RWPE1 (cell line): ENCODE data around the gene AMBRA1.

Source experiments
- CTCF ChIA-PET: fragments of 350-600 bp; sonication (Branson Sonifier 250); formaldehyde crosslinking; extraction: SDS; loops from one replicate; lab custom pipeline; 2021; lab: Yijun Ruan, JAX
- POLR2A ChIA-PET: fragments of 400-600 bp; formaldehyde crosslinking; extraction: SDS; loops from one replicate; lab custom pipeline; 2020; ENCODE audit warnings: antibody characterized with exemption; ENCODE audit not compliant: low non-redundant PET; lab: Yijun Ruan, JAX
- DNase-seq: peaks from one replicate; pipeline ENCODE4 v3.0.0; 2012; ENCODE audit warnings: low spot score
- H3K27ac ChIP-seq: fragments of 450-650 bp; 2 replicates; pipeline ENCODE4 v1.5.1; 2017
- TF ChIP-seq, protein P1 (sequence below): fragments of 450-650 bp; conservative IDR thresholded peaks from 2 replicates; pipeline ENCODE4 v1.5.1; 2017; ENCODE audit warnings: low read depth, mild to moderate bottlenecking

The AMBRA1 gene

DNA sequence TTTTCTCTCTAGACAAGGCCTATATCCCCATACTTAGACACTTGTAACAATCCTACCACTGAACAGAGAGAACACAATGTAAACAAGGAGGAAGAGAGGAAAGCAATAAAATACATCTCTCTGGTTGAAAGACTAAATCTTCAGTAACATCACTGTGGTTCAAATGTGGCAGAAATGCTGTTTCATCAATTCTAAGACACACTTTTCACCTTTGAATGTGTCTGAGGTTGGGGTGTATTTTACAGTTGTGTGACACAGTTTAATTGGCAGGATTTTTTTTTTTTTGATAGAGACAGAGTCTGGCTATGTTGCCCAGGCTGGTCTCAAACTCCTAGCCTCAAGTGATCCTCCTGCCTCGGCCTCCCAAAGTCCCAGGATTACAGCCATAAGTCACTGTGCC is 79.5 kb downstream of the AMBRA1 start:
- ChIA-PET POLR2A (no interaction called here), CTCF (interaction anchor here (0.6 kb wide), 1 partner anchor 15 kb away, joined by 3 read pairs; no protein-coding TSS in a partner anchor)
- TF ChIP-seq, protein P1, sequence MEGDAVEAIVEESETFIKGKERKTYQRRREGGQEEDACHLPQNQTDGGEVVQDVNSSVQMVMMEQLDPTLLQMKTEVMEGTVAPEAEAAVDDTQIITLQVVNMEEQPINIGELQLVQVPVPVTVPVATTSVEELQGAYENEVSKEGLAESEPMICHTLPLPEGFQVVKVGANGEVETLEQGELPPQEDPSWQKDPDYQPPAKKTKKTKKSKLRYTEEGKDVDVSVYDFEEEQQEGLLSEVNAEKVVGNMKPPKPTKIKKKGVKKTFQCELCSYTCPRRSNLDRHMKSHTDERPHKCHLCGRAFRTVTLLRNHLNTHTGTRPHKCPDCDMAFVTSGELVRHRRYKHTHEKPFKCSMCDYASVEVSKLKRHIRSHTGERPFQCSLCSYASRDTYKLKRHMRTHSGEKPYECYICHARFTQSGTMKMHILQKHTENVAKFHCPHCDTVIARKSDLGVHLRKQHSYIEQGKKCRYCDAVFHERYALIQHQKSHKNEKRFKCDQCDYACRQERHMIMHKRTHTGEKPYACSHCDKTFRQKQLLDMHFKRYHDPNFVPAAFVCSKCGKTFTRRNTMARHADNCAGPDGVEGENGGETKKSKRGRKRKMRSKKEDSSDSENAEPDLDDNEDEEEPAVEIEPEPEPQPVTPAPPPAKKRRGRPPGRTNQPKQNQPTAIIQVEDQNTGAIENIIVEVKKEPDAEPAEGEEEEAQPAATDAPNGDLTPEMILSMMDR = no peak
- DNase-seq = no peak
- no peak overlapping the region for H3K27ac ChIP-seq

DNA sequence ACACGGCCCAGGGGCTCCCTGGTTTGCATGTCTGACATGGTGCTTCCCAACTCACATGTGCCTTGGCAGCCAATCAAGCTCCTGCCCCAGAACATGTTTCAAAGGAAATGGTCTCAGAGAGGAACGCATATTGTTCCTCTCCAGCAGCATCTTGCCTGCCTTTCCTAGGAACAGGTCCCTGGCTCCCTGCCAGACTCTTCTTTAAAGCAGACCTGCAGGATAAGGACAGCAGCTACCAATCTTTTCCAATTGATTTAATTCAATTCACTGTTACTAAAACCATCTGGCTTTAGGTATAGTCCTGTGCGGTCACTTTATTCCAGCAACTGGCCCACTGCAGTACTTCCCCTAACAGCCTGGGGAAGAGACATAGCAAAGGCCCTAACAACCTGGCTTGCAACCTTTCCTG is 79.9 kb downstream of the AMBRA1 start:
- POLR2A ChIA-PET = interaction anchor here (0.6 kb wide), 1 partner anchor 92 kb away, joined by 4 read pairs; no protein-coding TSS in a partner anchor
- DNase-seq = peak; percentile 79
- CTCF ChIA-PET = interaction anchor here (0.6 kb wide), 3 partner anchors 9 to 89 kb away, joined by 3 read pairs; no protein-coding TSS in a partner anchor
- TF ChIP-seq, protein P1 = no peak
- H3K27ac ChIP-seq = no peak overlapping the region

DNA sequence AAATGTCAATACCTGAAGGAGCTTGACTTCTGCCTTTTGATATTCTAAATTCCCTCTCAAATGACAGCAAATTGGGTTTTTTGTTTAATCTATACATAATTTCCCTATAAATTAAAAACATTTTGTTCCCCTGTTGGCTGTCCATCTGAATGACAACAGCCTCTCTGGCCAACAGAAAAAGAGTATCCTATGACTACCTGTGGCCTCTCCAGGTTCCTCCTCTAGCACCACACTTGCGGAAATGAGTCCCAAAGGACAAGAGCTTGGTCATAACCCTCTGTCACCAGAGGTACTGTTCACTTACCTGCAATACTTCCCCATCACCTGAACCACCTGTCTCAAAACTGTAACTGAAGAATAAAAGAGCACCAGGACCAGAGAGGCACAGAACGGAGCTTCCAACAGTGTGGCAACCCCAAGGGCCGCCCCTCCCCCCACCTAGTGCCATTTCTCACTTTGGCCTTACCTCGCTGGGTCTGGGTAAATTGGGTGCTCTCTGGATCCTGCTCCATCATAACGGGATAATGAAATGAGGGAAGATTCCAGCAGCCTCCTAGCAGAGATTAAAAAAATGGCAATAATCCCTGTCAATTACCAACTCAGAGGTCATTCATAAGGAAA is 81.5 kb downstream of the AMBRA1 start:
- ChIA-PET POLR2A (no interaction called here), CTCF (no interaction called here)
- no peak for DNase-seq
- TF ChIP-seq, protein P1 = no peak
- no peak overlapping the region for H3K27ac ChIP-seq

DNA sequence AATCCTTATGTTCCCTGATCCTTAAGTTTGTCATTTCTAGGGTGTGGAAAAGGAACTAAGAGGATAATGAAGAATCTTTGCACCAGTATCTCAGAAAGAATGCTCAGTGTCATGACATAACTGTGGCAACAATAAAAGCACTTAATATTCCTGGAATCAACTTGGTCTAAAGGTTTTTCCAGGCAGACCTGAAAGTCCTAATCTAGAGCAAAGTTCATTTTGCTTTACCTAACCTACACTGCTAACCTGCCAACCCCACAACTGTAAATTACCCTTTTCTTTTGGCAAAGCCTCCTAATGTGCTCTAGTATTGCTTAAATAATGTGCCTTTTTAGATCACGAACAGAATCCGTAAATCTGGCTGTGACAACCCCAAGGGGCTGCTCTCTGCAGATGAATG is 82.5 kb downstream of the AMBRA1 start:
- TF ChIP-seq, protein P1 = no peak
- CTCF ChIA-PET = no interaction called here
- DNase-seq = no peak
- POLR2A ChIA-PET = no interaction called here
- H3K27ac ChIP-seq = no peak overlapping the region

DNA sequence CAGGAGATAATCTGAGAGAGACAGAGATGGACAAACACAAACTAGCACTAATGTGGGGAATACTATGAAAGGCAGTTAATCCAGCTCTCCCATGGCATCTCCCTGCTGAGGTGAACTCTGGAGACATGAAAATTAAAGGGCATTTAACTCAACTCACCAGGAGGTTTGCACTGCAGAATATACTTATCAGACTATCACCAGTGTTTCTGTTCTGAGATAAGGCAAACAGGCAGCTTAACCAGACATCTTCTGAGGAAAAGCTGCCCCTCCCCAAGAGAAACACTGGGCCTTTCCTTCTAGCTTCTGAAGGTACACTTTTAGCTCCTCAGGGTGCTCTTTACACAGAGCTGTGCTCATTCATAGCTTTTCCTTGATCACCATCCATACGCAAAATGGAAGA is 85.5 kb downstream of the AMBRA1 start:
- POLR2A ChIA-PET = no interaction called here
- no peak for DNase-seq
- TF ChIP-seq, protein P1 = no peak
- H3K27ac ChIP-seq = no peak overlapping the region
- CTCF ChIA-PET = interaction anchor here (0.6 to 0.7 kb wide), 2 partner anchors 22 to 141 kb away, joined by 3 to 4 read pairs; no protein-coding TSS in a partner anchor

DNA sequence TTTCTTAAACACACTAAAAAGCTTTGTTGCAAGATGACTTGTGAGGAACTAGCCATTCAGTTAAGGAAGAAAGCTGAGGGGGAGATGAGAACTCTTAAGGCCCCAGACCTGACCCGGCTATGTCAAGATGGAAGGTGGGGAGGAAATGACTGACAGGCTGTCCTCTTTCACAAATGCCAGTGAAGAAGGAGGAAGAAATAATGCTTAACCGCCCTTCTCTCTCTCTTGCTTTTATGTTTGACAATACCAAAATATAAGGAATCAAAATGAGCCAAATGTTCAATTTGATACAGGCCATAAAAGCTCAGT is 87.4 kb downstream of the AMBRA1 start:
- ChIA-PET CTCF (interaction anchor here (0.6 to 0.7 kb wide), 2 partner anchors 27 to 485 kb away, joined by 3 read pairs; no protein-coding TSS in a partner anchor), POLR2A (no interaction called here)

More for the DNA sequence above, 87.4 kb downstream of the AMBRA1 start:
- no peak for DNase-seq
- no peak overlapping the region for H3K27ac ChIP-seq
- TF ChIP-seq, protein P1 = no peak
